Right cardiac atrium (tissue), 5 donors: ENCODE data around the gene IMMP2L. TPM values are rescaled to one million over a fixed set of nuclear protein-coding genes. Genes with fewer than 3 reads are reported as not detected.

ENCODE experiments used
- ATAC-seq, 2 donors: fragments of 200-7000 bp; cut with Tn5 transposase; one replicate each; pipeline versions ENCODE4 v1.8.0 to v1.9.1; 2020; ENCODE audit warnings: moderate library complexity in 2 of 2, mild to moderate bottlenecking in 1 of 2
- DNase-seq, 3 donors: peaks; one replicate each; pipeline ENCODE4 v3.0.0-alpha.2; 2020
- H3K27ac ChIP-seq: one replicate; pipeline ENCODE4 v1.5.1; 2013; ENCODE audit warnings: mild to moderate bottlenecking, low read length, control low read depth, moderate library complexity
- H3K27me3 ChIP-seq: one replicate; pipeline ENCODE4 v1.6.1; 2013; ENCODE audit not compliant: control insufficient read depth, insufficient read depth
- H3K4me1 ChIP-seq: one replicate; pipeline ENCODE4 v1.6.1; 2013; ENCODE audit warnings: low read length; ENCODE audit not compliant: control insufficient read depth, insufficient read depth
- H3K4me3 ChIP-seq: one replicate; pipeline ENCODE4 v1.5.1; 2013; ENCODE audit warnings: low read length, control low read depth
- H3K9me3 ChIP-seq: one replicate; pipeline ENCODE4 v1.6.1; 2013; ENCODE audit warnings: low read length; ENCODE audit not compliant: control insufficient read depth
- WGBS: extraction: QIAGEN DNeasy Blood & Tissue Kit; methylation state at CpG from one replicate; pipeline ENCODE4 v1.1.7; 2013; 5-methylcytosine and 5-hydroxymethylcytosine counted together
- intact Hi-C, 4 donors: fragments of 100-400 bp; cut with DNase I; formaldehyde crosslinking; loops; one replicate each; pipeline versions ENCODE4 v1.11.0 to v1.14.0; 2022 to 2023
- polyA plus RNA-seq: library from polyadenylated mRNA; stranded (reverse); fragments of 200-250 nt; gene quantifications from one replicate; pipeline ENCODE4 v1.2.3, GENCODE V29; 2013
- total RNA-seq, 4 donors: library from RNA; stranded (reverse); fragmentation: NEBNext Ultra II Directional; extraction: Animal tissue kit (Norgen Biotek cat#: 25700); gene quantifications; one replicate each; pipeline ENCODE4 v1.2.1, GENCODE V29; 2021
- donor health status: healthy with polysubstance abuse.
- donor health status: DM: no; HTN: yes; CAD: no.
- donor health status: DM: no; HTN: no; CAD: no.
- donor health status: DM: no; HTN: yes; CAD: no; lungs with severe emphysema.
- donor health status: DM: yes; HTN: yes; CAD: no.

Gene IMMP2L
- total and polyA plus RNA-seq, 5 donors = 6.6 to 16.2 (median 13.9) TPM

GRCh38 chr7:111086532-111086931 lies 475.8 kb downstream of the IMMP2L start:
- intact Hi-C loops = loop anchor here in 1 of 4 donors (10.0 kb wide), 1 partner anchor 398 kb away; no protein-coding TSS in a partner anchor
- WGBS = 87% methylated on average over 2 of the region's 2 CpGs
- no peak for ATAC-seq

GRCh38 chr7:111085356-111085755 lies 476.9 kb downstream of the IMMP2L start:
- DNase-seq (no peak), ATAC-seq (no peak)
- intact Hi-C loops = loop anchor here in 1 of 4 donors (10.0 kb wide), 1 partner anchor 399 kb away; no protein-coding TSS in a partner anchor
- Histone ChIP-seq H3K4me1 (peaks cover 1% of the 10 kb centered on the region), H3K4me3 (no peak overlapping the region), H3K9me3 (no peaks in the 10 kb centered on the region), H3K27me3 (no peaks in the 10 kb centered on the region), H3K27ac (no peak overlapping the region)
- 97% methylated on average over 3 of the region's 3 CpGs for WGBS

More at GRCh38 chr7:111086532-111086931, 475.8 kb downstream of the IMMP2L start:
- no peaks in the 10 kb centered on the region for H3K9me3 ChIP-seq
- H3K4me3 ChIP-seq = no peak overlapping the region
- no peak overlapping the region for H3K27ac ChIP-seq
- peaks cover 1% of the 10 kb centered on the region for H3K4me1 ChIP-seq
- H3K27me3 ChIP-seq = no peaks in the 10 kb centered on the region
- no peak for DNase-seq

GRCh38 chr7:111083413-111083812 lies 478.9 kb downstream of the IMMP2L start:
- H3K9me3 ChIP-seq = no peaks in the 10 kb centered on the region
- intact Hi-C loops = loop anchor here in 1 of 4 donors (10.0 kb wide), 1 partner anchor 401 kb away; no protein-coding TSS in a partner anchor
- no peaks in the 10 kb centered on the region for H3K27me3 ChIP-seq
- WGBS = 66% methylated on average over 5 of the region's 5 CpGs
- peaks cover 1% of the 10 kb centered on the region for H3K4me1 ChIP-seq
- H3K4me3 ChIP-seq = no peak overlapping the region
- no peak overlapping the region for H3K27ac ChIP-seq
- ATAC-seq = no peak
- no peak for DNase-seq

- Histone ChIP-seq H3K27ac (no peak overlapping the region), H3K27me3 (no peaks in the 10 kb centered on the region), H3K4me3 (no peak overlapping the region), H3K9me3 (no peaks in the 10 kb centered on the region), H3K4me1 (peaks cover 1% of the 10 kb centered on the region)
- DNase-seq (no peak), ATAC-seq (no peak)
- intact Hi-C loops = loop anchor here in 1 of 4 donors (10.0 kb wide), 1 partner anchor 402 kb away; no protein-coding TSS in a partner anchor
- 53% methylated on average over 4 of the region's 4 CpGs for WGBS
Observed at GRCh38 chr7:111082351-111082750, 479.9 kb downstream of the IMMP2L start.

GRCh38 chr7:111081546-111082267 lies 480.6 kb downstream of the IMMP2L start:
- Histone ChIP-seq H3K4me1 (peaks cover 1% of the 10 kb centered on the region), H3K27ac (no peak overlapping the region), H3K4me3 (no peak overlapping the region), H3K9me3 (no peaks in the 10 kb centered on the region), H3K27me3 (no peaks in the 10 kb centered on the region)
- intact Hi-C loops = loop anchor here in 1 of 4 donors (10.0 kb wide), 1 partner anchor 403 kb away; no protein-coding TSS in a partner anchor
- 92% methylated on average over 4 of the region's 4 CpGs for WGBS
- ATAC-seq (no peak), DNase-seq (no peak)

GRCh38 chr7:111080495-111081105 lies 481.7 kb downstream of the IMMP2L start:
- Histone ChIP-seq H3K4me1 (peaks cover 1% of the 10 kb centered on the region), H3K27me3 (no peaks in the 10 kb centered on the region), H3K4me3 (no peak overlapping the region), H3K9me3 (no peaks in the 10 kb centered on the region), H3K27ac (no peak overlapping the region)
- DNase-seq (no peak), ATAC-seq (no peak)
- intact Hi-C loops = loop anchor here in 1 of 4 donors (10.0 kb wide), 1 partner anchor 404 kb away; no protein-coding TSS in a partner anchor
- WGBS = 99% methylated on average over 1 of the region's 1 CpG

GRCh38 chr7:111077001-111077400 lies 485.3 kb downstream of the IMMP2L start:
- Histone ChIP-seq H3K27ac (no peak overlapping the region), H3K4me1 (no peaks in the 10 kb centered on the region), H3K27me3 (no peaks in the 10 kb centered on the region), H3K4me3 (no peak overlapping the region), H3K9me3 (no peaks in the 10 kb centered on the region)
- DNase-seq = no peak
- ATAC-seq = no peak
- intact Hi-C loops = no loop called here
- WGBS = 98% methylated on average over 2 of the region's 2 CpGs

GRCh38 chr7:111076205-111076604 lies 486.1 kb downstream of the IMMP2L start:
- no peak for ATAC-seq
- no peak overlapping the region for H3K27ac ChIP-seq
- intact Hi-C loops = no loop called here

GRCh38 chr7:111075498-111075897 lies 486.8 kb downstream of the IMMP2L start:
- H3K9me3 ChIP-seq = no peaks in the 10 kb centered on the region
- no peak overlapping the region for H3K27ac ChIP-seq
- no peaks in the 10 kb centered on the region for H3K4me1 ChIP-seq
- DNase-seq (no peak), ATAC-seq (peak; percentile 57 to 69)
- 72% methylated on average over 5 of the region's 5 CpGs for WGBS
- intact Hi-C loops = no loop called here
- no peaks in the 10 kb centered on the region for H3K27me3 ChIP-seq
- H3K4me3 ChIP-seq = no peak overlapping the region

More at GRCh38 chr7:111076205-111076604, 486.1 kb downstream of the IMMP2L start:
- DNase-seq = no peak
- Histone ChIP-seq H3K27me3 (no peaks in the 10 kb centered on the region), H3K4me3 (no peak overlapping the region), H3K4me1 (no peaks in the 10 kb centered on the region), H3K9me3 (no peaks in the 10 kb centered on the region)

GRCh38 chr7:111074748-111075146 lies 487.5 kb downstream of the IMMP2L start:
- intact Hi-C loops = no loop called here
- DNase-seq = no peak
- WGBS = 51% methylated on average over 6 of the region's 6 CpGs
- Histone ChIP-seq H3K9me3 (no peaks in the 10 kb centered on the region), H3K4me3 (no peak overlapping the region), H3K4me1 (no peaks in the 10 kb centered on the region), H3K27me3 (no peaks in the 10 kb centered on the region), H3K27ac (no peak overlapping the region)
- ATAC-seq = no peak

GRCh38 chr7:111074071-111074747 lies 488.1 kb downstream of the IMMP2L start:
- intact Hi-C loops = no loop called here
- no peaks in the 10 kb centered on the region for H3K27me3 ChIP-seq
- no peaks in the 10 kb centered on the region for H3K4me1 ChIP-seq
- H3K9me3 ChIP-seq = no peaks in the 10 kb centered on the region
- ATAC-seq (no peak), DNase-seq (no peak)
- no peak overlapping the region for H3K27ac ChIP-seq
- WGBS = 67% methylated on average over 3 of the region's 3 CpGs
- no peak overlapping the region for H3K4me3 ChIP-seq
